ENCODE data around the gene SLC25A21. TPM values are rescaled to one million over a fixed set of nuclear protein-coding genes. Genes with fewer than 3 reads are reported as not detected.

The SLC25A21 gene
- total and polyA plus RNA-seq, 10 of the 15 experiments (the other 5 are each of a cell fraction or from before 2014, with no cell fraction given), result 0.06 to 0.72 (median 0.17) TPM; not detected in 3

- TF ChIP-seq PKNOX1 (IDR thresholded peaks at IDR 0.05) (no peak), ESRRA (IDR thresholded peaks at IDR 0.05; ENCODE audit: low read length) (no peak), PBX3 (IDR thresholded peaks at IDR 0.05; ENCODE audit: insufficient replicate concordance, low read depth, low read length) (no peak), ZNF24 (IDR thresholded peaks at IDR 0.05) (no peak), KLF5 (IDR thresholded peaks at IDR 0.05; ENCODE audit: partially characterized antibody) (no peak)
Observed at GRCh38 chr14:37094502-37094901, 77.9 kb downstream of the SLC25A21 start (continued).

DNA sequence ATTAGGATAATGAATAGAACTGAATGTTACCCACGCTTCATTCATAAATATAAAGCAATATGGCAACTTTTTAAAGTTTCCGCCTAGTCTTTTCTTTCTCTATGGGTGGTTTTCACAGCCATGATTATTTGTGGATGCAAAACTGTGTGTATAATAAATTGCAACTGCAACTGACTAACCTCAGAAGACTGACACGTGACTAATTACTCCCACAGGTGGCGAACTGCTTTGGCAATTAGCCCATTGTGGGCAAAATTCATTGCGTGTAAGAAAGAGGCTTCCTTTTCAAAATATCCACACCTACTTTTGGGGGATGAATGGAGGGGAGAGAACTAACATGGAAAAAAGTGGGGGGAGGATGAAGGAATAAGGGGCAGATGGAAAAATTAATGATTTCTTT lies 79.0 kb downstream of the SLC25A21 start:
- Histone ChIP-seq H3K4me3 (no peak overlapping the region), H2AFZ (ENCODE audit: control insufficient read depth, low read depth, low read length) (no peak overlapping the region), H3K9ac (ENCODE audit: control insufficient read depth, insufficient read depth, low read length) (no peak overlapping the region), H3K27me3 (replicated peaks in 1 of 2; ENCODE audit: control insufficient read depth in 2 of 2, insufficient read depth in 2 of 2, low read length in 1 of 2) (no peaks in the 10 kb centered on the region), H3K27ac (ENCODE audit: control insufficient read depth, insufficient read depth) (no peak overlapping the region), H3K9me3 (replicated peaks; ENCODE audit: control insufficient read depth, insufficient read depth, low read length) (no peaks in the 10 kb centered on the region), H3K79me2 (ENCODE audit: control insufficient read depth, insufficient read depth, low read length) (no peaks in the 10 kb centered on the region), H3K4me2 (ENCODE audit: control insufficient read depth, insufficient read depth) (no peak overlapping the region), H4K20me1 (ENCODE audit: control insufficient read depth, insufficient read depth) (no peaks in the 10 kb centered on the region), H3K4me1 (ENCODE audit: control insufficient read depth, insufficient read depth, low read length) (no peaks in the 10 kb centered on the region), H3K36me3 (ENCODE audit: control insufficient read depth in 2 of 2, insufficient read depth in 2 of 2, low read length in 1 of 2) (no peaks in the 10 kb centered on the region)
- intact Hi-C loops (cut with micrococcal nuclease; ENCODE audit: unreplicated experiment), result no loop called here
- CTCF ChIA-PET, result no interaction called here
- no TSS peak for BruUV-seq (replicated peaks)
- no peak for DNase-seq (ENCODE audit: low read depth, low spot score)
- FAIRE-seq, result no peak
- POLR2A ChIA-PET, result no interaction called here
- in situ Hi-C loops (cut with MboI), result no loop called here
- RAD21 ChIA-PET (ENCODE audit: unreplicated experiment), result no interaction called here
- SMC1A ChIA-PET (ENCODE audit: uncharacterized antibody, unreplicated experiment), result no interaction called here
- no peak for ATAC-seq
- 28% methylated on average over 5 of the region's 5 CpGs for WGBS (ENCODE audit: insufficient coverage, insufficient replicate concordance, low lambda C conversion rate, missing lambda C conversion rate)
- TF ChIP-seq E2F4 (IDR thresholded peaks at IDR 0.05; ENCODE audit: low read depth, low read length) (no peak), USF2 (IDR thresholded peaks at IDR 0.05; ENCODE audit: borderline replicate concordance, low read depth, low read length) (no peak), FOXK2 (IDR thresholded peaks at IDR 0.05) (no peak), CREB1 (IDR thresholded peaks at IDR 0.05; ENCODE audit: low read depth) (no peak), EZH2 (IDR thresholded peaks at IDR 0.05; ENCODE audit: borderline replicate concordance, control insufficient read depth, low read depth, low read length) (no peak), ZNF622 (IDR thresholded peaks at IDR 0.05) (no peak), ESRRA (IDR thresholded peaks at IDR 0.05; ENCODE audit: low read length) (no peak), TBL1XR1 (IDR thresholded peaks at IDR 0.05; ENCODE audit: low read depth, low read length) (no peak), MXI1 (IDR thresholded peaks at IDR 0.05; ENCODE audit: low read depth, low read length) (no peak), RUNX3 (IDR thresholded peaks at IDR 0.05; ENCODE audit: low read length) (no peak)
- TF ChIP-seq, protein P1, sequence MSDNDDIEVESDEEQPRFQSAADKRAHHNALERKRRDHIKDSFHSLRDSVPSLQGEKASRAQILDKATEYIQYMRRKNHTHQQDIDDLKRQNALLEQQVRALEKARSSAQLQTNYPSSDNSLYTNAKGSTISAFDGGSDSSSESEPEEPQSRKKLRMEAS (IDR thresholded peaks at IDR 0.05; ENCODE audit: low read depth, low read length), result no peak

Measured in GM12878 (cell line).